ENCODE data around the gene PALLD. TPM values are rescaled to one million over a fixed set of nuclear protein-coding genes. Genes with fewer than 3 reads are reported as not detected.

PALLD gene
- total RNA-seq, 1 experiment from 2014 or later, result 18.3 TPM

DNA sequence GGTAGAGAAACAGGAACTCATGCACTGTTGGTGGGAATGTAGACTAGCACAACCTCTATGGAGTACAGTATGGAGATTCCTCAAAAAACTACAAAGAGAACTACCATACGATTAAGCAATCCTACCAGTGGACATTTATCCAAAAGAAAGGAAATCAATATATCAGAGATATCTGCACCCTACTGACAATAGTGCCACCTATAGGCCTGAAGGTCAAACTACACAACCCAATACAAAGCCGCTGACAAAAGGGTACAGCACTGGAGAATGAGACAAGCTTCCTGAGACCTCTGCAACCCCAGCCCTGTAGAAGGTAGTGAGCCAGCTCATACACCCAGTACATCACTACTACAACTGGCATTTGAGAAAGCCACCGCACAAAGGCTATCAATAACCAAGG, 446.1 kb downstream of the PALLD start:
- Histone ChIP-seq H2AFZ (ENCODE audit: low read length) (no peak overlapping the region), H2BK20ac (ENCODE audit: low read depth, low read length, poor library complexity, severe bottlenecking) (no peak overlapping the region), H3K23ac (ENCODE audit: insufficient read length, low read depth, low read length) (no peak overlapping the region), H3K4ac (ENCODE audit: low read depth, low read length) (no peak overlapping the region), H3K18ac (ENCODE audit: insufficient read length, low read depth, low read length) (no peak overlapping the region), H3T11ph (ENCODE audit: low read length) (no peak overlapping the region), H3K4me1 (ENCODE audit: insufficient read depth, low read length) (no peaks in the 10 kb centered on the region), H3K56ac (ENCODE audit: insufficient read length, low read depth, low read length) (no peak overlapping the region), H2BK120ac (ENCODE audit: low read depth, low read length, poor library complexity, severe bottlenecking) (no peak overlapping the region), H2BK15ac (ENCODE audit: low read depth, low read length) (no peak overlapping the region), H4K20me1 (ENCODE audit: control insufficient read depth, insufficient read depth, insufficient read length) (no peaks in the 10 kb centered on the region), H4K91ac (ENCODE audit: insufficient read length, low read depth, low read length) (no peak overlapping the region), H2BK5ac (ENCODE audit: insufficient read length, low read length) (no peak overlapping the region), H3K79me1 (ENCODE audit: insufficient read depth, low read depth, low read length, poor library complexity, severe bottlenecking) (no peaks in the 10 kb centered on the region), H2AK5ac (ENCODE audit: insufficient read length, low read length) (no peak overlapping the region), H3K79me2 (ENCODE audit: insufficient read depth, low read length) (no peaks in the 10 kb centered on the region), H2BK12ac (ENCODE audit: insufficient read length, low read depth, low read length) (no peak overlapping the region), H3K4me2 (ENCODE audit: insufficient read depth, insufficient read length, low read length) (no peak overlapping the region), H4K5ac (ENCODE audit: insufficient read length, low read depth, low read length) (no peak overlapping the region), H3K9ac (ENCODE audit: extremely low read depth, insufficient read length, low read length) (no peak overlapping the region), H3K14ac (ENCODE audit: insufficient read depth, low read length) (no peak overlapping the region), H3K27me3 (ENCODE audit: insufficient read depth, low read length) (no peaks in the 10 kb centered on the region), H3K27ac (ENCODE audit: insufficient read length, low read depth, low read length) (no peak overlapping the region), H4K8ac (replicated peaks; ENCODE audit: insufficient read length, low read depth, low read length) (no peak overlapping the region), H3K9me3 (ENCODE audit: control insufficient read depth, low read depth, low read length) (no peaks in the 10 kb centered on the region), H3K23me2 (ENCODE audit: insufficient read length, low read depth, low read length, poor library complexity, severe bottlenecking) (no peaks in the 10 kb centered on the region)
- Mint-ChIP-seq H3K4me1 (peaks cover 8 to 10% of the 10 kb centered on the region in 2 experiments; a peak in 3 of 4 replicates), H3K36me3 (ENCODE audit: insufficient read depth in 1 of 3, low read depth in 3 of 3) (peaks cover 2 to 13% (median 2%) of the 10 kb centered on the region in 3 experiments; a peak in 4 of 7 replicates), H3K27me3 (ENCODE audit: low read depth) (no peaks in the 10 kb centered on the region), H3K4me3 (no peak overlapping the region), H3K27ac (no peak overlapping the region), H3K9me3 (peaks cover 0 to 6% of the 10 kb centered on the region in 2 experiments; a peak in 3 of 5 replicates)
- TF ChIP-seq CTCF (conservative IDR thresholded peaks at IDR 0.05), result peak; percentile 84
- WGBS (ENCODE audit: extremely low coverage, insufficient read length, low lambda C conversion rate), result no CpG with 5 or more reads among the region's 3 CpGs
- peak; percentile 48 for DNase-seq

Measured in H9 (cell line).